Stimulated activated CD4-positive, alpha-beta T cell treated with anti-CD3 and anti-CD28 coated beads, Interleukin-12 subunit alpha, Interleukin-12 subunit beta, amount 100 ng/mL, for 48 hours (primary cell): Measurements from ENCODE around the gene CDKN2B-AS1.

Source experiments
- DNase-seq, 3 donors: peaks; one replicate each; pipeline ENCODE4 v3.0.0-alpha.2; 2020; ENCODE audit warnings: low read depth in 2 of 3, low spot score in 1 of 3

The CDKN2B-AS1 gene

GRCh38 chr9:22114956-22115355, 120.4 kb downstream of the CDKN2B-AS1 start:
- no peak for DNase-seq

GRCh38 chr9:22116758-22117157, 122.2 kb downstream of the CDKN2B-AS1 start:
- DNase-seq, result no peak

GRCh38 chr9:22117511-22118384, 123.2 kb downstream of the CDKN2B-AS1 start:
- no peak for DNase-seq

GRCh38 chr9:22118810-22119521, 124.4 kb downstream of the CDKN2B-AS1 start:
- no peak for DNase-seq

GRCh38 chr9:22119522-22120158, 125.0 kb downstream of the CDKN2B-AS1 start:
- DNase-seq, result no peak

- DNase-seq, result no peak
These were observed 125.6 kb downstream of the CDKN2B-AS1 start for GRCh38 chr9:22120159-22120549.

GRCh38 chr9:22120595-22120994, 126.0 kb downstream of the CDKN2B-AS1 start:
- DNase-seq, result no peak

- DNase-seq, result no peak
These were observed 129.8 kb downstream of the CDKN2B-AS1 start for GRCh38 chr9:22124263-22125011.

GRCh38 chr9:22129133-22129532, 134.5 kb downstream of the CDKN2B-AS1 start:
- no peak for DNase-seq

GRCh38 chr9:22129633-22130032, 135.0 kb downstream of the CDKN2B-AS1 start:
- no peak for DNase-seq

GRCh38 chr9:22131817-22132216, 137.2 kb downstream of the CDKN2B-AS1 start:
- DNase-seq, result no peak

- DNase-seq, result no peak
These were observed 139.8 kb downstream of the CDKN2B-AS1 start for GRCh38 chr9:22134390-22134789.

GRCh38 chr9:22136461-22137096, 142.0 kb downstream of the CDKN2B-AS1 start:
- DNase-seq, result no peak

- DNase-seq, result no peak
These were observed 144.5 kb downstream of the CDKN2B-AS1 start for GRCh38 chr9:22138956-22139660.

- DNase-seq, result no peak
These were observed 147.3 kb downstream of the CDKN2B-AS1 start for GRCh38 chr9:22141908-22142307.

GRCh38 chr9:22142671-22143070, 148.1 kb downstream of the CDKN2B-AS1 start:
- no peak for DNase-seq

- no peak for DNase-seq
These were observed 149.4 kb downstream of the CDKN2B-AS1 start for GRCh38 chr9:22143799-22144625.

- DNase-seq, result no peak
These were observed 152.0 kb downstream of the CDKN2B-AS1 start for GRCh38 chr9:22146604-22147003.
